HG02970 (cell line): ENCODE measurements around the gene RHBDD3.

Source experiments
- ATAC-seq: cut with Tn5 transposase; IDR thresholded peaks from one replicate; pipeline ENCODE4 v1.9.1; 2021; ENCODE audit warnings: mild to moderate bottlenecking, moderate library complexity, moderate number of reproducible peaks; ENCODE audit not compliant: unreplicated experiment, low FRiP score

Gene RHBDD3

GRCh38 chr22:29267858-29268510 is at the start of gene RHBDD3, which contains the start of gene EWSR1:
TSS of gene RHBDD3 (minus strand) at chr22:29267981. CDS start at chr22:29265626, 2,355 bp downstream.
TSS of gene EWSR1 (plus strand) at chr22:29268268. CDS start at chr22:29268337, 69 bp downstream.
- peak; percentile 86 for ATAC-seq

GRCh38 chr22:29316141-29316828 is 48.5 kb upstream of the RHBDD3 start:
- no peak for ATAC-seq

- ATAC-seq = no peak
These were observed 47.7 kb upstream of the RHBDD3 start, which contains the start of gene RASL10A for GRCh38 chr22:29315286-29316140. TSS of gene RASL10A (minus strand) at chr22:29315697. CDS start at chr22:29315246, 451 bp downstream.

GRCh38 chr22:29314537-29315285 is 46.9 kb upstream of the RHBDD3 start:
- ATAC-seq = no peak

- ATAC-seq = no peak
These were observed 46.0 kb upstream of the RHBDD3 start for GRCh38 chr22:29313576-29314466.

GRCh38 chr22:29313126-29313575 is 45.4 kb upstream of the RHBDD3 start:
- ATAC-seq = no peak

- ATAC-seq = no peak
These were observed 44.7 kb upstream of the RHBDD3 start for GRCh38 chr22:29312218-29313125.

GRCh38 chr22:29311464-29312217 is 43.9 kb upstream of the RHBDD3 start:
- no peak for ATAC-seq

- ATAC-seq = no peak
These were observed 43.1 kb upstream of the RHBDD3 start for GRCh38 chr22:29310863-29311339.

- no peak for ATAC-seq
These were observed 42.5 kb upstream of the RHBDD3 start for GRCh38 chr22:29310065-29310862.

- ATAC-seq = no peak
These were observed 41.7 kb upstream of the RHBDD3 start for GRCh38 chr22:29309332-29310064.

- ATAC-seq = no peak
These were observed 41.0 kb upstream of the RHBDD3 start for GRCh38 chr22:29308791-29309262.

- ATAC-seq = no peak
These were observed 40.5 kb upstream of the RHBDD3 start for GRCh38 chr22:29308148-29308790.

- ATAC-seq = no peak
These were observed 39.9 kb upstream of the RHBDD3 start for GRCh38 chr22:29307596-29308147.
